Activated CD4-positive, alpha-beta T cell treated with anti-CD3 and anti-CD28 coated beads, Interleukin-2, amount 50 U/mL, for 16 hours (primary cell): ENCODE data around the gene SULT1C2.
"Not testable (repeated sequence)": the region's sequence is repeated elsewhere in the genome, so short reads cannot be mapped to it uniquely, and the experiment has no call there.

Experiments
- DNase-seq: peaks from one replicate; pipeline ENCODE4 v3.0.0-alpha.2; 2020

SULT1C2 gene

DNA sequence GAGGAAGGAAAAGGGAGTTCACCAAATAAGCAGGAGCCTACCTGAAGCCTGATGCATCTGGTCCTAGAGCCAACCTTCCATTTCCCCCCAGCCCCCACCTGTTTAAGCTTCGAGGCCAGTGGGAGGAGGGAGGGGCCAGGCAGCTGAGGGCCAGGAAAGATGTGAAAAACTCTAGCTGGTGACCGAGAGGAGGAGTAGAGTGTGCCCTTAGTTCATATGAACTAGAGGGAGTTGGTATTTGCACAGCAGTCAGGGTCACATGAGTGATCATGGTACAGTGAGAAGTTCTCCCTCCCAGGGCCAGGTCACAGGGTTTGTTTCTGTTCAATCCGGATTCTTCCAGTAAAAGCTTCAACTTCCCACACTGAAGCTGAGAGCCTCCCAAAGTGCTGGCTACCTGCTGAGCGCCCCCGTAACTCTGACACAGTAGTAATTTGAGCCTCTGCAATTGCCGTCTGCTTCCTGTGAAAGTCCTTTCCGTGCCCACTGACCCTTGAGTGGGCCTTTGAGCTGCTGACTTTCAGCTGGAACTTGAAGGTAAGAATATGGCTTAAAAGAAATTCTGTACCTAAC lies at the start of gene SULT1C2:
Gene SULT1C2 (plus strand): TSS at position 362 of the 573 bp plus-strand sequence. CDS start 4,773 bp downstream, outside the sequence.
- DNase-seq, result no peak

DNA sequence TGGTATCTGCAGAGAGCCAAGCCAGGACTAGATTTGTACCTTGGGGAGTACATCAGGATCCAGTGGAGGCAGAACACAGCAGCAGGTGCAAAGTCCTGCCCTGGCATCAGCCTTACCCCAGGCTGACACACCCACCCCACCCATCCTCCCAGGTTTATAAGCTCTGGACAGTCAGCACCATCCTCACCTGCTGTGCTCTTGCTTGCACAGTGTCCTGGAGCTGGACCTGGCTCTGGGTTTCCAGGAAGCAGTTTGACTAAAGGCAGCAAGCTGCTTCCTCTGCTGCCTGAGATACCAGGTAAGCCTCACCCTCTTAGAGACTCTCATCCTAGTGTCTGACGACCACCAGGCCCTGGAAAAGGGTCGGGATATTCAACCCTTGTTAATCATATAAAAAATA lies 48.9 kb upstream of the SULT1C2 start, which contains the start of gene SULT1C3:
Gene SULT1C3 (plus strand): TSS at position 183 of the 400 bp plus-strand sequence. CDS start 7,227 bp downstream, outside the sequence.
- DNase-seq, result no peak

GRCh38 chr2:108240966-108241365 lies 47.7 kb upstream of the SULT1C2 start:
- DNase-seq, result no peak

DNA sequence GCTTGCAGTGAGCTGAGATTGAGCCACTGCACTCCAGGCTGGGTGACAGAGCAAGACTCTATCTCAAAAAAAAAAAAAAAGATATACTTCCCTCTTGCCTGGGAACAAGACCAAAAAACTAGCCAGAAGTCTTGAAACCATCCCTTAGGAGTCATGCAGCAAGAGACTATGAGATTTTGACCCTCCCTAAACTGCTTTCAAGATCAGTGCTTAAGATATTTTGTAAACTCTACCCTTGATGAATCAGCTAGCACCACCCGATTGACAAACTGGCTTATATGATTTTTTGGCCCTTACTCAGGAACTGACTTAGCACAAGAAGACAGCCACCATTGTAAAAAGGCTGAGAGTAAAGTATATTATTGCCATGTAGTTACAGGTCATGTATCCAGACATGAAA lies 45.1 kb upstream of the SULT1C2 start:
- no peak for DNase-seq

GRCh38 chr2:108244667-108245414 lies 43.9 kb upstream of the SULT1C2 start:
- DNase-seq, result no peak

GRCh38 chr2:108253106-108253505 lies 35.6 kb upstream of the SULT1C2 start:
- DNase-seq, result no peak

GRCh38 chr2:108257757-108258331 lies 30.9 kb upstream of the SULT1C2 start:
- no peak for DNase-seq

DNA sequence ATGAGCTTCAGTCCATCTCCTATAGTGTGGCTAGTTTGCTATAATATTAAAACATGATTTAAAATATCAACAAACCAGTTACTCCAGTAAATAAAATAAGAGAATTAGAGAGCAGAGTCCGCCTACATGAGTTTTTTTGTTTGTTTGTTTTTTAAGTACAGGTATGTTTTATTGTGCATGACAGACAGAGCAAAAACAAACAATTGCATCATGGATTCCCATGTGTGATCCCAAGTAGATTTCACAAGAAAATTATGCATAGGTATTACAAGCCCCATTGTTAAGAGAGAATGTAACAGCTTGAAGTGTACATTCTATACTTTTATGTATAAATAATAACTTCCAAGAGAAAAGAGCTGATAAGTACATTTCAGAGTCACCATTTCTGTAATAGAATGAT lies 27.9 kb upstream of the SULT1C2 start:
- no peak for DNase-seq

- DNase-seq, result no peak
Measured at GRCh38 chr2:108262036-108262435, 26.7 kb upstream of the SULT1C2 start.

DNA sequence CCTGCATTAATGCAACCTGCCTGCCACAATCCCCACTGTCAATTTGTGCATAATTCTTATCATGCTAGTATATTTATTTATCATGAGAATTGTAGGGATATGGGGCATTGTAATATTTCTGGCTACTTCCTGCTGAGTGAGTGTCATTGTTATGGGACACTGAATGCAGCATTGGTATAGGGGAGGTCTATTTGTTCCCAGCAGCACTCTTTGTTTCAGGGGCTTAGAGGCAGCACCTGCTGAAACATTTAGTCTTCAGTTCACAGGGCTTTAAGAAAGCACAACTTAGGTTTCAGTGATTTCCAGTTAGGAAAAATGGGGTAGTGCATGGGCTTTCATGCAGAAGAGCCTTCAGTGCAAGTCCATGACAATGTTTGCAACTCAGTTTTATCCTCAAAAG lies 25.3 kb upstream of the SULT1C2 start:
- DNase-seq, result no peak

- DNase-seq, result no peak
Measured at GRCh38 chr2:108266218-108266617, 22.5 kb upstream of the SULT1C2 start.

GRCh38 chr2:108267101-108267500 lies 21.6 kb upstream of the SULT1C2 start:
- no peak for DNase-seq

DNA sequence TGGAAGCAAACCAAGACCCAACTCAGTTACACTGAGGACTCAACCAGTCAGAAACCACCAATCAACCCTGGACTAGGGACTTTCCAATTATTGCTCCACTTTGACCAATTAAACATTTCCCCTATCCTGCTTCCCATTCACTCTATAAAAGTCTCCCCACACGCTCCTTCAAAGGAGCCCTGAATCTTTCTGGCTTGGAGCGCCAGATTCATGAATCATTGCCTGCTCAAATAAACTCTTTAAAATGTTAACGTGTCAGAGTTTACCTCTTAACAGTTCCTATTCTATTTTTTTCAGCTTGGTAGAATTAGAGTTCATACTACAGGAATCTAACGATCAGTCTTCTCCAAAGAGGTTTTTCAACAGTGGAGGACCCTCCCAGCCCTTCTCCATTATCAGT lies 20.7 kb upstream of the SULT1C2 start:
- DNase-seq, result no peak

- no peak for DNase-seq
Measured at GRCh38 chr2:108270346-108270745, 18.3 kb upstream of the SULT1C2 start.

DNA sequence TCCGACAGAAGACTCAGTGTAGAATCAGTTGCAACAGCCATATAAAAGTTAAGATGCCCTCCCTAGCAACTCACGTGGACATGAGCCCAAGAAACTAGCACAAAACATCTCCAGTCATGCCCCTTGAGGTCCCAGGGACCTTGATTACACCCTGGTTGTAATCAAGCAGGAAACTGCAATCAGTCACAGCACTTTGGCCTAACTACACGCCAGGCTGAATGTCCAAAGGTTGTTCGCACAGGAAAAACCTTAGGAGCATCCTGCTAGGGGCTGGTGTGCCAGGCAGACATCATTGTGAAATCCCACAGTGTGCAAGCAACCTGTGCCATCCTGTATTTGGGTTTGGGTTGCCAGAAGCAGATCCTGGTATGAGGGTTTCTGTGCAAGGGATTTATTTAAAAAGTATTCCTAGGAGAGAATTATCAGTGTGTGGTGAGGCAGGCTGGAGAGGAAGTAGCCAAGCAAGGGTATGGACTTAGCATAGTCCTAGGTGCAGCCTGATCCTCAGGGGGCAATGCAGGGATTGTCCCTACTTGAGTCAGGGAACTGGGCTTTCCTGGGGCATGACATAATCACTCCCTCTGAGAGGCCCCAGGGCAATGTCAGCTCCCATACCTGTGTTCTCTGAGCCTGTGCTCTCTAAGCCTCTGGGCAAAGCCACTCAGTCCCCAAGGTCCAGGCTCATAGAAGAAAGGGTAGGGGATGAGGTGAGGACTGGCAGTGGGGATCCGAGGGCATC lies 17.8 kb upstream of the SULT1C2 start:
- no peak for DNase-seq

DNA sequence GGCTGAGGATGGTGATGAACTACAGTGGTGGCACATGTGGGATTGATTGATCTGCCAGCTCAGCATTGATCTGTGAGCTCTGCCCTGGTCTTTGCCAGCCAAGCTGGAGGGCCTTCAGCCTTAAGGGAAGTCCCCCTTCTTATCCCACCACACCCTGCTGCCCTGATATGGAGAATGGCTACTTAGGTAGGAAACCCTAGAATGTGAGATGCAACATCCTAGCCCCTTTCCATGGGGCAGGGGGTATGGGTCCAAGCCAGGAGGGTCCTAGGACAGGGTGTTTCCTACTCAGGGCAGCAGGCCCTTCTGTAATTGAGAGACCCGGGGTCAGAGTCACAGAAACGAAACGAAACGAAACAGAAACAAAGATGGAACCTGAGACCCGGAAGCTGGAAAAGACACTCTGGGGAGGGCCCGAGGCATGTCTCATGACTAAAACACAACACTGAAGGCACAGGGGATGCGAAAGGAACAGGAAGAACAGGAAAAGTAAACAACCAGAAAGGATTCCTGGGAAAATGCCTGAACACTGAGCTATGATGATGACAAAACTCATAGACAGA lies 16.9 kb upstream of the SULT1C2 start:
- no peak for DNase-seq

- DNase-seq, result no peak
Measured at GRCh38 chr2:108278631-108279030, 10.1 kb upstream of the SULT1C2 start.

- DNase-seq, result no peak
Measured at GRCh38 chr2:108279468-108279867, 9.2 kb upstream of the SULT1C2 start.

GRCh38 chr2:108280466-108280865 lies 8.2 kb upstream of the SULT1C2 start:
- no peak for DNase-seq

DNA sequence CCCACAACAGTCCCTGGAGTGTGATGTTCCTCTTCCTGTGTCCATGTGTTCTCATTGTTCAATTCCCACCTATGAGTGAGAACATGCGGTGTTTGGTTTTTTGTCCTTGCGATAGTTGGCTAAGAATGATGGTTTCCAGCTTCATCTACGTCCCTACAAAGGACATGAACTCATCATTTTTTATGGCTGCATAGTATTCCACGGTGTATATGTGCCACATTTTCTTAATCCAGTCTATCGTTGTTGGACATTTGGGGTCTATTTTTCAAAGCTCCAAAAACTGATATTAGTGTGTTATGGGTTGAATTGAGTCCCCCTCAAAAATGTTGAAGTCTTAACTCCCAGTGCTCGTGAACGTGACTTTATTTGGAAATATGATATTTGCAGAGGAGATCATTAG lies 4.1 kb upstream of the SULT1C2 start:
- not testable (repeated sequence) for DNase-seq

- DNase-seq, result no peak
Measured at GRCh38 chr2:108285616-108286015, 3.1 kb upstream of the SULT1C2 start.

DNA sequence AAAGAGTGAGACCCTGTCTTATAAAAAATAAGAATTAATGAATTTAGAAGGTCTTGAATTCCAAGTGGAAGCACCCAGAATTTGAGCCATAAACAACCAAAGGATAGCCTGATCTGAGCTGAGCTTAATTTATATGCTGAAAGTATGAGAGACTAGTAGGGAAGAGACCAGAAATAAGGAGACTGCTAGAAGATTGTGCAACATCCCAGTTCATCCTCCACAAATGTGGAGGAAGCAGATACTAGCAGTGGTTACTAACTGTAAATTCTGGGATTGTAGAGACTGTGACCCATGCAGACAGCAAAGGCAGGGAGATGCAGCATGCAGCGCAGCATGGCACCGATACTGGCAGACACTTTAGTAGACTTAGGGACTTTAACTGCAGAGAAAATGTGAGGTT lies 1.5 kb upstream of the SULT1C2 start:
- DNase-seq, result no peak

- DNase-seq, result no peak
Measured at GRCh38 chr2:108293850-108294249, 5.2 kb downstream of the SULT1C2 start.
